ENCODE data around the gene SURF4.
"Not testable (repeated sequence)": the region's sequence is repeated elsewhere in the genome, so short reads cannot be mapped to it uniquely, and the experiment has no call there.

SURF4 gene

GRCh38 chr9:133397370-133397769 is 21.5 kb upstream of the SURF4 start:
- DNase-seq, result no peak

GRCh38 chr9:133396952-133397351 is 21.1 kb upstream of the SURF4 start:
- DNase-seq, result peak; percentile 67

DNA sequence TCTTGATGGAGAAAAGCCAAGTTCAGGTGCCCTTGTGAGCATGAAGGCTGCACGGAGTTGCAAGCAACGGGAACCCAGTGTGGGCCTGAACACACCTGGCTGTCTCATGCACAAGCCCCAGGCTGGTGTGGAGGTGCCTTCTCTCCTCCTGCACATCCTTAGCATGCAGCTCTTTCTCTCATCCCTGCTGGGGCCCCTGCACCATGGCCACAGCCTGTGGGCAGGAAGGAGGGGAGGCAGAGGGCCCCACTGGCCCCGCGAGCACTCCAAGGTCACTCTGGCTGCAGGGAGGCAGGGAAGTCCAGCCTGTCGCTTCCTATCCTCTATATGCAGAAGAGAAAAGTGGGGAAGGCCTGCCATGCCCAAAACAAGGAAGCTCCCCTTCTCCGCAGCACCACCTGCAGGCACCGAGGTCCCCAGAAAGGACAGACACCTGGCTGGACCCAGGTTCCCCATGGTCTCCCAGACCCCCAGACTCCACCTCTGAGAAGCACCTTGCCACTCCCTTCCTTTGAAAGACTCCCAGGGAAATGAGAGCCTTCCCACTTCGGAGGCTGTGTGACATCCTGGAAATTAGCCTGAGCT is 18.9 kb upstream of the SURF4 start:
- no peak for DNase-seq

DNA sequence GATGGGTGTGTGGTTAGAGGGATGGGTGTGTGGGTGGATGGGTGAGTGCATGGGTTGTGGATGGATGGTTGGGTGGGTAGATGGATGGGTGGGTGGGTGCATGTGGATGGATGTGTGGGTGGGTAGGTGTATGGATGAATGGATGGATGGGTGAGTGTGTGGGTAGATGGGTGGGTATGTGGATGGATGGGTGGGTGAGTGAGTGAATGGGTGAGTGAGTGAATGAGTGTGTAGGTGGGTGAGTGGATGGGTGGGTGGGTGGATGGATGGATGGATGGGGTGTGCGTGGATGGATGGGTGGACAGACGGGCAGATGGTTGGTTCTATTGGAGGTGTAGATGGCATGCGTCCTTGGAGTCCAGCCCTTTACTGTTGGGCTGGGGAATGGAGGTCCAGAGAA is 17.5 kb upstream of the SURF4 start:
- no peak for DNase-seq

GRCh38 chr9:133392308-133392707 is 16.4 kb upstream of the SURF4 start:
- DNase-seq, result not testable (repeated sequence)

GRCh38 chr9:133391449-133391848 is 15.6 kb upstream of the SURF4 start:
- DNase-seq, result not testable (repeated sequence)

DNA sequence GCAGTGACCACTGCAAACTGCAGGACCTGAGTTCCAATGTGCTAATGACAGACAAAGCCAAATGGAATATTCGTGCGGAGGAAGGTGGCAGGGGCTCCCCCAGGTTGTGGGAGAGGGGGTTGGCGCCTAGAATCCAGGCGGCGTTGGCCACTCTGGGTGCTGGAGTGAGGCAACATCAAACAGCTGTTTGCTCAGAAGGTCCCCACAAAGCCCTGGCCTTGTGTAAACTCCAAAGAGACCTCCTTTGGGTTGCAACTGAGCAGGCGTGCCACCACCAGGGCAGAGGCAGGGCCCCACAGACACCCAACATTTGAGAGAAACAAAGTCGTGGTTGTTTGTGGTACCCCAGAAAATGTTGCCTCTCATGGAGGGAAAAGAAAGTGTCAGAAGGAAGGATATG is 14.9 kb upstream of the SURF4 start:
- no peak for DNase-seq

GRCh38 chr9:133389562-133389961 is 13.7 kb upstream of the SURF4 start:
- DNase-seq, result no peak

DNA sequence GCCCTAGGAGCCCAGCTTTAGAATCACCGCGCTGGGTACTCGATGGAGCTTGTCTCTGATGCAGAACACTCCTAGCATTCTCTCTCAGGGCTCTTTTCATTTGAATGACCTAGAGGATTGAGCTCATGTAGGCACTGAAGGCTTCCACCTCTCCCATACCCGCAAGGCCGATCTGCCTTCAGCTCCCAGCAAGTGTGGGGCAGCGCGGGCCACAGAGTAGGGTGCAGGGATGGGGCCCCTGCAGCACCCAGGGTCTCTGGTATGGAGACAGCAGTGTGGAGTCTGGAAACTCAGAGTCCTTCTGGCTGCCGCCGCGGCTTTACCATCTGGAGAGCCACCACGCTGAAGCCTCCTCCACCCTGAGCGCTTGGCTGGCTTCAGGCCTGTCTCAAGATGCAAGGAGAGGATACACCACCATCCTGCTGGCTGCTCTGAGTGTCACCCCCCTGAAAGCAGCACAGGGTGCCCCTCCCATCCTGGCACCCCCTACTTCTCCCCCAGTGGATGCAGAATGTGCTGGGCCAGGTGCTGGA is 13.2 kb upstream of the SURF4 start:
- no peak for DNase-seq

GRCh38 chr9:133387680-133388079 is 11.8 kb upstream of the SURF4 start:
- DNase-seq, result no peak

DNA sequence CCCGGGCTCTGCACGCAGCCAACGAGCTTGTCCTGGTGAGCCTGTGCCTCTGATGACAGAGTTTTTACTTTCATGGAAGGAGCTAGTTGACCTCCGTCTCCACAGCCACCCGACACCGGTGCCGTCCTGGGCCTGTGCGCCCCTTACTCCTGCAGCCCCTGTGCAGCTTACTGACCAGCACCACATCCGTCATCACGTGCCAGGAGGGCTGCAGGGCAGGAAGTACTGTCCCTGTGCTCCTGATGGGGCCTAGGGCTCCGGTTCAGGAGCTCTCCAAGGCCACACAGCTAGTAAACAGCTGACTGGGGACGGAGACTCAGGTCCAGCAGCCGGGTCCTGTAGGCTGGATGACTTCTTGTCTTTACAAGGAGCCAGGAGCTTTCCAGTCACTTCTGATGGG is 10.5 kb upstream of the SURF4 start:
- no peak for DNase-seq

DNA sequence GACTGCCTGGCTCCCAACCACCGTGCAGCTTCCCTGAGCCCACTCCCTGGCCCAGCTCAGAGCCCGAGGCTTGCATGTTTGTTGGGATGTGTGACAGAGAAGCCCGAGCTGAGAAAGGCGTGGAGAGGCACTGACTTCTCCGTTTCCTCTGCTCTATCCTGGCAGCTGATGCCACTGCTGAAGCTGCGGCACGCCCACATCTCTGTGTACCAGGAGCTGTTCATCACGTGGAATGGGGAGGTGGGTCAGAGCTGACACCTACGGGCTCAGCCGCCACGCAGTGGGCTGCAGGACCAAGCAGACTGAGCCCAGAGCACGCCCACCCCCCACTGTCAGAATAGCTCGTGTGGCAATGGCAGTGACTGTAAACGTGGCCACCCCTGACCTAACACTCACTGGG is 9.6 kb upstream of the SURF4 start:
- DNase-seq, result no peak

DNA sequence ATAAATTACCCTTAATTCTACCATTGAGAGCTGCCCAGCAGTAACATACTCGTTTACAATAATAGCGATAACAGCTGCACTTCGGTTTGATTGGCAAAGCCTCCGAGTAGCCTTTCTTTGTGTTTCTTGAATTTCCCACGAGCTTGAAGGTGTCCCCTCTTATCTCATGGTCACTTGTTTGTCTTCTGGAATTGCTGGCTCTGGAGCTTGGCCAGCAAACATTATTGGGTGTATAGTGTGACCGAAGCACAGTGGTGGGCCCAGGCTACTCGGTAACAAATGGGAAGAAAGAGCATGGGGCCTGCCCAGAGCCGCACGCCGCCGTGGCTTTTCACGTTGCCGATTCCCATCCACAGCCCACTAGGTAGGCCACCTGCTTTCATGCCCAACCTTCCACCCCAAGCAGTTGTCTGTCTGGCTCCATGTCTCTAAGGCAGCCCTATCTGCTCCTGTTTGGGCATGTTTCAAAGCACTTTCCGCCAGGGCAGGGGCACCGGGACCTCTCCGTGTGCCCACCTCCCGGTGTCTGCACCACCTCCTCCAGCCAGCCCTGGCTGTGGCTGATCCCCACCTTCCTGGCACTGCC is 9.0 kb upstream of the SURF4 start:
- no peak for DNase-seq

DNA sequence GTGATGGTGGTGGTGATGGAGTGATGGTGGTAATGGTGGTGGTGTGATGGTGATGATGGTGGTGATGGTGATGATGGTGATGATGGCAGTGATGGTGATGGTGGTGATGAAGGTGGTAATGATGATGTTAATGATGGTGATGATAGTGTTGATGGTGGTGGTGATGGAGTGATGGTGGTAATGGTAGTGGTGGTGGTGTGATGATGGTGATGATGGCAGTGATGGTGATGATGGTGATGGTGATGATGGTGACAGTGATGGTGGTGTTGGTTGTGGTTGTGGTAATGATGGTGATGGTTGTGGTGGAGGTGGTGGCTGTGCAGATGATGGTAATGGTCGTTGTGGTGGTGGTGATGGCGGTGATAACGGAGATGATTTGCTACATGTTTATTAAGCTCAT is 7.6 kb upstream of the SURF4 start:
- DNase-seq, result no peak

- no peak for DNase-seq
Measured at GRCh38 chr9:133382507-133383141, 6.8 kb upstream of the SURF4 start.

DNA sequence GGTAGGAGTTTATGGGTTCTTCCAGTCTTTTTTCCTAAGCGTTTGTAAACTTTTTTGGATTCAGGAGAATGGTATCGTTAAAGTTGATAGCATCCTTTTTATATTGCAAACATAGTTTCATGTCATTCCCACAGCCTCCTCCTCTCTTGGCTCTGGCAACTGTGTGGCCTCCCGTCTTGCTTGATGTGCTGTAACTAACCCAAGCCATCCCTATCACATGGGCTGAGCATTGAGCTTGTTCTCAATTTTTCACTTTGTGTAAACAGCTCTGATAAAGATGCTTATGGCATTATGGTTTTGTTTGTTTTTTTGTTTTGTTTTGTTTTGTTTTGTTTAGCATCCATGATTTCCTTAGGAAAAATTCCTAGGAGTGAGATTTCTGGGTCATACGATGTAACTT is 4.9 kb upstream of the SURF4 start:
- no peak for DNase-seq

DNA sequence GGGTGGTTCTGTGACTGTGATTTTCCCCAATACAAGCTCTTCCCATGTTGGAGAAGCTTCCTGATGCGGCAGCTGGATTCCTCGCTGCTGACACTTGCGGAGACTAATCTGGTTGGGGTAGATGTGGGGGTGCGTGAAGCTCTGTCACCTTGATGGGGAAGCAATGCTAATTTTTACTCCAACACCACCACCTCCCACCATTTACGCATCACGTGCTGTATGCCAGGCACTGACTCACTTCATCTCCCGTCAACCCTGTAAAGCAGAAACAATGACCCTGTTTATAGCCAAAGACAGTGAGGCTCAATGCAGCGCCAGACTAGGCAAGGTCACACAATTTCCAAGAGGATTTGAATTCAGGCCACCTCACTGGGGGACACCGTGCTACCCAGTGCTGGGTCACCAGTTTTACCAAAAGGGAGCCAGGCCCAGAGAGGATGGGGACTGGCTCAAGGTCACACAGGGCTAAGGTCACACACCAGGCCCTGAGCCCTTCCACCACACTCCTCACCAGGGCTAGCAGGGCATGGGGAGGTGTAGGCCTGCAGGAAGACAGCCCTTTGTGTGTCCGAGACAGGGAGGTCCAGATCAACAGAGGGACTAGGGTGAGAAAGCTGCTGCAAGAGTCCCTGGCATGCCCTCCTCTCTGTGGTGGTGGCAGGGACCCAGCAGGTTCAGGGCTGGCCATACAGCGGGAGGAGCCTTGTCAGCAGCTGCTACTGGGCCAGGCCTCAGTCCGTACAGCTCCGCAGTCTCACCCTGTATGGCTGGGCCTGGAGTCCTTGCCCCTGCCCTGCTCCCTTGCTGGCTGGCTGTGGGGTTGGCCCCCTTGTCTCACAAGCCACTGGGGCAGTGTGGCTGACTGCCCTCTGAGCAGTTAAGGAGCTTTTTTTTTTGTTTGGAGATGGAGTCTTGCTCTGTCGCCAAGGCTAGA is 3.6 kb upstream of the SURF4 start:
- no peak for DNase-seq

GRCh38 chr9:133378408-133378962 is 2.6 kb upstream of the SURF4 start:
- DNase-seq, result no peak

- DNase-seq, result no peak
Measured at GRCh38 chr9:133377721-133378216, 1.9 kb upstream of the SURF4 start.

DNA sequence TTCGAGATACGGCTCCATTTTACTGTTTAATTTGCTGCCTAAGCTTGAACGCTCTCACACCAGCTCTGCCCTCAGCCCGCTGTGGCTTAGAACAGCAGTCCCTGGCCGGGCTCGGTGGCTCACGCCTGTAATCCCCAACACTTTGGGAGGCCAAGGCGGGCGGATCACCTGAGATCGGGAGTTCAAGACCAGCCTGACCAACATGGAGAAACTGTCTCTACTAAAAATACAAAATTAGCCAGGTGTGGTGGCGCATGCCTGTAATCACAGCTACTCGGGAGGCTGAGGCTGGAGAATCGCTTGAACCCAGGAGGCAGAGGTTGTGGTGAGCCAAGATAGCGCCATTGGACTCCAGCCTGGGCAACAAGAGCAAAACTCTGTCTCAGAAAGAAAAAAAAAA is 1.4 kb upstream of the SURF4 start:
- DNase-seq, result not testable (repeated sequence)

DNA sequence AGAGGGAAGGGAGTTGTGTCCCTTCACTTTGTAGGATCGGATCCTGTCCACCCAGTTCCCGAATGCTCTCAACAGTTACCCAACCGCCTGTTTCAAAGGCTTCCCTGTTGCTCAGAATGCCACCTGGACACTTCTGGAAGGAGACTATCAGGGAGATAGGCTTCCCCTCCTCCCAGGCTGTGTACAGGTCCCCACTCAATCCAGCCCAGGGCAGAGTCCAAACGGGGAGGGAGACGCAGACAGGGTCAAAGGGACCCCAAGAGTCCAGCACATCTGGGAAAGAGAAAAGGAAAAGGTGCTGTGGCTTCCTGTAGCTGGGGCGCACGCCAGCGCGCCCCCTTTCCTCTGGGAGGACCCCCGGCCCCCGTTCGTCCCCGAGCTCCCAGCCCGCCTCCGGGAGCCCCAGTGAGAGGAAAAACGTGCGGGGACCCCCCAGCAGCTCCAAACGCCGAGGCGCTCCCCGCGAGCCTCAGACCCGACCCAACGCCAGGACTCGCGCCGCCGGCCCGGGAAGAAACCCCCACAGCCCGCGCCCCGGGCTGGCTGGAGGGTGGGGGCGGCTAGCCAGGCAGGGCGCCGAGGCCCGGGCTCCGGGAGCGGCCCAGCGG is 640 bp downstream of the SURF4 start:
- DNase-seq, result no peak

DNA sequence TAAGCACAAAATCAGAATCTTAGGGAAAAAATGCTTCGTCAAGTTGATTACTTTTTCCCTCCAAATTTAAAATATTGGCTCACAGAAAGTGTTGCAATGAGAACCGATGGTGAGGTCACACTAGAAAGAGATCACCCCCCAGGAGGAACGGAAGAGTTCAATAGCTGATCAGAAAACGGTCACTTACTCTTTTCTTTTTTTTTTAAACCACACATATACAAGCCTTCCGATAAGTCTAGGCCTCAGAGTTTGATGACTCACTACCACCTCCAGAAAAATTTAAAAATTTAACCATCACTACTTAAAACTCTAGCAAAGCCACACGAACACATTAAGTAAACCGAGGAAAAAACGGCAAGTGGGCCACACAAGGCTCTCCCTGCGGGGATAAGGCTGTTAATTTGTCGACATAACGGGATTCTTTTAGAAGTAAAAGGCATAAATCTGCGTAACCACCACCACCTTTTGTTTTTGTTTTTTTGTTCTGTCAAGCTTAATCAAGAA is 1.2 kb downstream of the SURF4 start:
- DNase-seq, result no peak

All from 8988T (cell line).